Type B pancreatic cell (in vitro differentiated cells): Measurements from ENCODE around the gene CRHR2. TPM values are rescaled to one million over a fixed set of nuclear protein-coding genes. Genes with fewer than 3 reads are reported as not detected.
"Not testable (repeated sequence)": the region's sequence is repeated elsewhere in the genome, so short reads cannot be mapped to it uniquely, and the experiment has no call there.

ENCODE experiments used
- DNase-seq: peaks from one replicate; pipeline ENCODE4 v3.0.0; 2021; ENCODE audit warnings: mixed read lengths; ENCODE audit not compliant: unreplicated experiment; ENCODE audit errors: extremely low spot score
- H3K27ac Mint-ChIP-seq: 2 replicates; pipeline ENCODE4 v1.8.0; 2021; ENCODE audit warnings: mild to moderate bottlenecking, mixed read lengths
- H3K27me3 Mint-ChIP-seq: 2 replicates; pipeline ENCODE4 v1.8.0; 2021; ENCODE audit warnings: mixed read lengths
- H3K36me3 Mint-ChIP-seq: 2 replicates; pipeline ENCODE4 v1.8.0; 2021; ENCODE audit warnings: mixed read lengths
- H3K4me1 Mint-ChIP-seq: one replicate; pipeline ENCODE4 v1.8.0; 2021; ENCODE audit warnings: mixed read lengths; ENCODE audit not compliant: unreplicated experiment
- H3K4me3 Mint-ChIP-seq: 2 replicates; pipeline ENCODE4 v1.8.0; 2021; ENCODE audit warnings: mild to moderate bottlenecking, mixed read lengths
- H3K9me3 Mint-ChIP-seq: 2 replicates; pipeline ENCODE4 v1.8.0; 2021; ENCODE audit warnings: mixed read lengths
- total RNA-seq: library from RNA; stranded (reverse); gene quantifications from 2 replicates; pipeline ENCODE4 v1.2.1, GENCODE V29; 2021; ENCODE audit warnings: low replicate concordance
- TF ChIP-seq, protein P1 (sequence below): fragments of 200-600 bp; sonication (generic); conservative IDR thresholded peaks from 2 replicates; pipeline ENCODE4 v1.5.0; 2021; ENCODE audit warnings: antibody characterized with exemption, mild to moderate bottlenecking

Gene CRHR2
- total RNA-seq, 1 donor from 2014 or later = 0.27 TPM

DNA sequence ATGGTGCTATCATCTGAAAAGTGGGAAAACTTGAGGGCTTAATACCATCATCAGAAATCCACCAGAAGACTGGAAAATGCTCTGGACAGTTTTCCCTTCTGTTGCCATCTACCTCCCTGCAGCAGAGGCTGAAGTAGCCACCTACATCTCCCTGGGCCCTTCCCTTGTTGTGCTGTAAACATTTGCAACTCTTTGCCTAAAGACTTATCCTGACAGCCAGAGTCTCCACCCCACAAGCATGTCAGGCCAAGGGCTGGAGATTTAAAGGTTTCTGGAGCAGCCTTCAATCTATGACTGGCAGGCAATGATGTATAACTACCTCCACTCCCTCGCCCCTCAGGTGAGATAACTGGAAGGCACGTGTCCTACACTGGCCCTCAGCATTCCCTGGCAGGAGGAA, 39.9 kb upstream of the CRHR2 start:
- H3K9me3 Mint-ChIP-seq = peaks cover 23% of the 10 kb centered on the region
- H3K36me3 Mint-ChIP-seq = no peaks in the 10 kb centered on the region
- H3K4me3 Mint-ChIP-seq = no peak overlapping the region
- DNase-seq = no peak
- TF ChIP-seq, protein P1, sequence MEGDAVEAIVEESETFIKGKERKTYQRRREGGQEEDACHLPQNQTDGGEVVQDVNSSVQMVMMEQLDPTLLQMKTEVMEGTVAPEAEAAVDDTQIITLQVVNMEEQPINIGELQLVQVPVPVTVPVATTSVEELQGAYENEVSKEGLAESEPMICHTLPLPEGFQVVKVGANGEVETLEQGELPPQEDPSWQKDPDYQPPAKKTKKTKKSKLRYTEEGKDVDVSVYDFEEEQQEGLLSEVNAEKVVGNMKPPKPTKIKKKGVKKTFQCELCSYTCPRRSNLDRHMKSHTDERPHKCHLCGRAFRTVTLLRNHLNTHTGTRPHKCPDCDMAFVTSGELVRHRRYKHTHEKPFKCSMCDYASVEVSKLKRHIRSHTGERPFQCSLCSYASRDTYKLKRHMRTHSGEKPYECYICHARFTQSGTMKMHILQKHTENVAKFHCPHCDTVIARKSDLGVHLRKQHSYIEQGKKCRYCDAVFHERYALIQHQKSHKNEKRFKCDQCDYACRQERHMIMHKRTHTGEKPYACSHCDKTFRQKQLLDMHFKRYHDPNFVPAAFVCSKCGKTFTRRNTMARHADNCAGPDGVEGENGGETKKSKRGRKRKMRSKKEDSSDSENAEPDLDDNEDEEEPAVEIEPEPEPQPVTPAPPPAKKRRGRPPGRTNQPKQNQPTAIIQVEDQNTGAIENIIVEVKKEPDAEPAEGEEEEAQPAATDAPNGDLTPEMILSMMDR = no peak
- no peaks in the 10 kb centered on the region for H3K4me1 Mint-ChIP-seq
- H3K27ac Mint-ChIP-seq = no peak overlapping the region
- H3K27me3 Mint-ChIP-seq = peaks cover 21% of the 10 kb centered on the region

DNA sequence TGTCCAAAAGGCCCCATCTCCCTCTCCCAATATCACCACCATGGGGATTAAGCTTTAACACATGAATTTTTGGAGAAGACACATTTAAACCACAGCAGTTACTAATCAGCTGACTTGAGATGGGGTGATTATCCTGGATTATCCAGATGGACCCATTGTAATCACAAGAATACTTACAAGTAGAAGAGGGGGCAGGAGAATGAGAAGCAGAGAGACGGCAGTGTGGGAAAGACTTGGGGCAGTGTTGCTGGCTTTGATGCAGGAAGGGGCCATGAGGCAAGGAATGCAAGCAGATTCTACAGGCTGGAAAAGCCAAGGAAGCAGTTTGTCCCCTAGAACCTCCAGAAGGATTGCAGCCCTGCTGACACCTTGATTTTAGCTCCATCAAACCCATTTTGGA, 39.0 kb upstream of the CRHR2 start:
- H3K27me3 Mint-ChIP-seq = peaks cover 21% of the 10 kb centered on the region
- H3K27ac Mint-ChIP-seq = no peak overlapping the region
- H3K36me3 Mint-ChIP-seq = no peaks in the 10 kb centered on the region
- DNase-seq = no peak
- H3K9me3 Mint-ChIP-seq = peaks cover 27% of the 10 kb centered on the region
- no peak overlapping the region for H3K4me3 Mint-ChIP-seq
- TF ChIP-seq, protein P1 = no peak
- no peaks in the 10 kb centered on the region for H3K4me1 Mint-ChIP-seq

GRCh38 chr7:30719434-30719833, 37.2 kb upstream of the CRHR2 start:
- not testable (repeated sequence) for H3K4me1 Mint-ChIP-seq, H3K4me3 Mint-ChIP-seq, DNase-seq, H3K27ac Mint-ChIP-seq, H3K27me3 Mint-ChIP-seq, H3K36me3 Mint-ChIP-seq
- H3K9me3 Mint-ChIP-seq = peaks cover 27% of the 10 kb centered on the region

- TF ChIP-seq, protein P1 = no peak
- no peaks in the 10 kb centered on the region for H3K4me1 Mint-ChIP-seq
- H3K27me3 Mint-ChIP-seq = no peaks in the 10 kb centered on the region
- no peak overlapping the region for H3K27ac Mint-ChIP-seq
- H3K36me3 Mint-ChIP-seq = no peaks in the 10 kb centered on the region
- no peak overlapping the region for H3K4me3 Mint-ChIP-seq
- DNase-seq = no peak
- peaks cover 21% of the 10 kb centered on the region for H3K9me3 Mint-ChIP-seq
Measured at GRCh38 chr7:30717181-30717580, 34.9 kb upstream of the CRHR2 start.

- Mint-ChIP-seq H3K4me1 (no peaks in the 10 kb centered on the region), H3K27me3 (no peaks in the 10 kb centered on the region), H3K27ac (no peak overlapping the region), H3K4me3 (no peak overlapping the region), H3K9me3 (peaks cover 16% of the 10 kb centered on the region), H3K36me3 (no peaks in the 10 kb centered on the region)
- TF ChIP-seq, protein P1 = no peak
- no peak for DNase-seq
Measured at GRCh38 chr7:30714129-30714528, 31.9 kb upstream of the CRHR2 start.

GRCh38 chr7:30713392-30713791, 31.1 kb upstream of the CRHR2 start:
- Mint-ChIP-seq H3K27me3 (no peaks in the 10 kb centered on the region), H3K36me3 (no peaks in the 10 kb centered on the region), H3K9me3 (peaks cover 12% of the 10 kb centered on the region), H3K4me3 (no peak overlapping the region), H3K27ac (no peak overlapping the region), H3K4me1 (no peaks in the 10 kb centered on the region)
- DNase-seq = no peak
- TF ChIP-seq, protein P1 = no peak
